PFSK-1 (cell line): ENCODE results near the gene PHACTR2.

ENCODE experiments used
- FOXP2 ChIP-seq: optimal IDR thresholded peaks from 2 replicates; pipeline ENCODE3; 2011; ENCODE audit warnings: borderline replicate concordance, control low read depth, inconsistent platforms; ENCODE audit not compliant: insufficient read depth; ENCODE audit errors: extremely low read length, extremely low read depth
- POLR2AphosphoS5 ChIP-seq: IDR thresholded peaks from 2 replicates; pipeline ENCODE4 v1.6.1; 2012; ENCODE audit warnings: low read depth, mild to moderate bottlenecking, control low read depth, low read length, moderate library complexity
- SIN3A ChIP-seq: IDR thresholded peaks from 2 replicates; pipeline ENCODE4 v1.6.1; 2012; ENCODE audit warnings: mild to moderate bottlenecking, low read length, moderate library complexity, borderline replicate concordance; ENCODE audit not compliant: insufficient read depth
- TAF1 ChIP-seq: IDR thresholded peaks from 2 replicates; pipeline ENCODE4 v1.6.1; 2012; ENCODE audit warnings: low read length, control low read depth, borderline replicate concordance; ENCODE audit not compliant: insufficient read depth
- TF ChIP-seq, protein P1 (sequence below), 2 experiments: IDR thresholded peaks; 2 replicates each; pipeline versions ENCODE4 v1.6.1 to v1.8.0; 2011 to 2012; ENCODE audit warnings: low read depth in 2 of 2, low read length in 2 of 2, control low read depth in 1 of 2, inconsistent platforms in 1 of 2, mild to moderate bottlenecking in 1 of 2, moderate library complexity in 1 of 2; ENCODE audit not compliant: insufficient read depth in 1 of 2

PHACTR2 gene

DNA sequence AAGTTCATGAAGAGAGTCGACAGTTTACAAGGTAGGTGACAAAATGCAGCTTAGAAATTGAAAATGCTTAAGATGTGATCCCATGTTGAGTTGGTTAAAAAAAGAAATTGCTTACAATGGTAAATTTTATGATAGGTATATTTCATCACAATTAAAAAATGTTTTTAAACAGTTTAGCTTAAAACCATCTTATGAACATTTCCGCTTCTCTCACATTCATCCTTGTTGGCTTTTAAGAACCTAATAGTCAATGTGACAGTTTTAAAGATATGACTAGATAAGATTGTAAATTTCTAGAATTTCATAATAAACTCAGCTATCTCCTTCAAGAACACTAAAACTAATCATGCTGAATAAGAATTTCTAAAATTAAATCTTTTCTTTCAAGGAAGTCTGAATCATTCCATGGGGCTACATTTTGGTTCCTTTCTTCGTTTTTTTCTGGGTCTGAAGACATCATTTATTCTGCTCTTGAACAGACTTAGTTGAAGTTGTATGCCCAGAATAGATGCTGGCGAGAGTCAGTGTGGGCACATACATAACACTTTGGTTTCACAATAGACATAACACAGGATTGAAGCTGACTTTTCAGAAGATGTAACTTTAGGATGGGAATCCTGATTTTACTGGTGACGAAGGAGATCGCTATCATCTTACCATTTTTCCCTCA is 129.5 kb downstream of the PHACTR2 start:
- no peak for TF ChIP-seq POLR2AphosphoS5
- TF ChIP-seq TAF1: no peak
- TF ChIP-seq SIN3A: no peak
- TF ChIP-seq, protein P1, sequence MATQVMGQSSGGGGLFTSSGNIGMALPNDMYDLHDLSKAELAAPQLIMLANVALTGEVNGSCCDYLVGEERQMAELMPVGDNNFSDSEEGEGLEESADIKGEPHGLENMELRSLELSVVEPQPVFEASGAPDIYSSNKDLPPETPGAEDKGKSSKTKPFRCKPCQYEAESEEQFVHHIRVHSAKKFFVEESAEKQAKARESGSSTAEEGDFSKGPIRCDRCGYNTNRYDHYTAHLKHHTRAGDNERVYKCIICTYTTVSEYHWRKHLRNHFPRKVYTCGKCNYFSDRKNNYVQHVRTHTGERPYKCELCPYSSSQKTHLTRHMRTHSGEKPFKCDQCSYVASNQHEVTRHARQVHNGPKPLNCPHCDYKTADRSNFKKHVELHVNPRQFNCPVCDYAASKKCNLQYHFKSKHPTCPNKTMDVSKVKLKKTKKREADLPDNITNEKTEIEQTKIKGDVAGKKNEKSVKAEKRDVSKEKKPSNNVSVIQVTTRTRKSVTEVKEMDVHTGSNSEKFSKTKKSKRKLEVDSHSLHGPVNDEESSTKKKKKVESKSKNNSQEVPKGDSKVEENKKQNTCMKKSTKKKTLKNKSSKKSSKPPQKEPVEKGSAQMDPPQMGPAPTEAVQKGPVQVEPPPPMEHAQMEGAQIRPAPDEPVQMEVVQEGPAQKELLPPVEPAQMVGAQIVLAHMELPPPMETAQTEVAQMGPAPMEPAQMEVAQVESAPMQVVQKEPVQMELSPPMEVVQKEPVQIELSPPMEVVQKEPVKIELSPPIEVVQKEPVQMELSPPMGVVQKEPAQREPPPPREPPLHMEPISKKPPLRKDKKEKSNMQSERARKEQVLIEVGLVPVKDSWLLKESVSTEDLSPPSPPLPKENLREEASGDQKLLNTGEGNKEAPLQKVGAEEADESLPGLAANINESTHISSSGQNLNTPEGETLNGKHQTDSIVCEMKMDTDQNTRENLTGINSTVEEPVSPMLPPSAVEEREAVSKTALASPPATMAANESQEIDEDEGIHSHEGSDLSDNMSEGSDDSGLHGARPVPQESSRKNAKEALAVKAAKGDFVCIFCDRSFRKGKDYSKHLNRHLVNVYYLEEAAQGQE (IDR thresholded peaks at IDR 0.05; ENCODE audit: insufficient read depth in 1 of 2, low read depth in 2 of 2, low read length in 2 of 2): no peak
- no peak for TF ChIP-seq FOXP2

DNA sequence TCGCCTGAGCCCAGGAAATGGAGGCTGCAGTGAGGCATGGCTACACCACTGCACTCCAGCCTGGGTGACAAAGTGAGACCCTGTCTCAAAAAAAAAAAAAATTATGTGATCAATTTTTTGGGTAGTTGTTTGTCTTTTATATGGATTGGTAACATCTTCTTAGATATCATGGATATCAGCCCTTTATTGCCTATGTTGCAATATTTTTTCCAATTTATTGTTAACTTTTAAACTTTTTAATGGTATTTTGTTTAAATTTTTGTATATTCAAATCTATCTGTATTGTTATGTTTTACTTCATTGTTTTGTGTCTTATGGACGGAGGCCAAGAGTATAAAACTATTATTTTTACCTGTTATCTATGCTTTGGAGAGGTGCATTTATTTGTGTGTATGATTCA is 133.0 kb downstream of the PHACTR2 start:
- TF ChIP-seq, protein P1 (IDR thresholded peaks at IDR 0.05; ENCODE audit: insufficient read depth in 1 of 2, low read depth in 2 of 2, low read length in 2 of 2): no peak
- TF ChIP-seq SIN3A (no peak), TAF1 (no peak), FOXP2 (no peak), POLR2AphosphoS5 (no peak)

DNA sequence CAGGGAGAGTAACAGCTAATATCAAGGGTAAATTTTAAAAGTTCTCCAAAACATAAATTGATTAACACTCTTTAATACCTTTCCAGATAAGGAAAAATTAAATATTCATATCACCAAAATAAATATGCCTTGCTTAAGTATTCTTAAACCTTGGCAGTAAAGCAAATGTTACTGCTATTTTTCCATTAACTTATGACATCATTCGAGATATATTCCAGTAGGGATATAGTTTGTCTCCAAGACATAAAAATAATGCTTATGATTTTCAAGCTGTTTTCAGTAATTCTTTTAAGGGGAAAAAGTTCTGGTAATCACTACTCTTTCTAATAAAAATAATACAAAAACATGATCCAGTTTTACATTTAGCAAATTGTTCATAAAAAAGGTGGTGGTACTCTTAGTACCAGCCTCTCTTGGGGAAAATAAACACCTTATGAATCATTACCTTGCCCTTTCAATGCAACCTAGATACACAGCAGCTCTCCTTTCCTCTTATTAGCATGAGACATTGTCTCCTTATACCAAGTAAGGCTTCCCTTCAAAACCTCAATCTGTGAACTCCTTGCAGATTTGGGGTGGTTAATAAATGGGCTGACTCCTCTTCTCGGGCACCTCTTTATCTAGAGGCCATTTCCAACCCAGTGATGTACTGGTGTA is 133.9 kb downstream of the PHACTR2 start:
- TF ChIP-seq, protein P1 (IDR thresholded peaks at IDR 0.05; ENCODE audit: insufficient read depth in 1 of 2, low read depth in 2 of 2, low read length in 2 of 2): no peak
- TF ChIP-seq TAF1: no peak
- no peak for TF ChIP-seq FOXP2
- no peak for TF ChIP-seq SIN3A
- TF ChIP-seq POLR2AphosphoS5: no peak

DNA sequence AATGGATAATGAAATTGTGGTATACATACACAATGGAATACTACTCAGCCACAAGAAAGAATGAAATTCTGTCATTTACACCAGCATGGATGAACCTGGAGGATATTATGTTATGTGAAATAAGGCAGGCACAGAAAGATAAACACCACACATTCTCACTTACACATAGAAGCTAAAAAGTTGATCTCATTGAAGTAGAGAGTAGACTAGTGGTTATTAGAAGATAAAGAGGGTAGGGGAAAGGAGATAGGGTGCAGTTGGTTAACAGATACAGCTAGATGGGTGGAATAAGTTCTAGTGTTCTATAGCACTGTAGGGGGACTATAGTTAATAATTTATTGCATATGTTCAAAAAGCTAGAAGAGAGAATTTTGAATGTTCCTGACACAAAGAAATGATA is 139.9 kb downstream of the PHACTR2 start:
- no peak for TF ChIP-seq SIN3A
- no peak for TF ChIP-seq TAF1
- TF ChIP-seq POLR2AphosphoS5: no peak
- TF ChIP-seq, protein P1 (IDR thresholded peaks at IDR 0.05; ENCODE audit: insufficient read depth in 1 of 2, low read depth in 2 of 2, low read length in 2 of 2): no peak
- no peak for TF ChIP-seq FOXP2

DNA sequence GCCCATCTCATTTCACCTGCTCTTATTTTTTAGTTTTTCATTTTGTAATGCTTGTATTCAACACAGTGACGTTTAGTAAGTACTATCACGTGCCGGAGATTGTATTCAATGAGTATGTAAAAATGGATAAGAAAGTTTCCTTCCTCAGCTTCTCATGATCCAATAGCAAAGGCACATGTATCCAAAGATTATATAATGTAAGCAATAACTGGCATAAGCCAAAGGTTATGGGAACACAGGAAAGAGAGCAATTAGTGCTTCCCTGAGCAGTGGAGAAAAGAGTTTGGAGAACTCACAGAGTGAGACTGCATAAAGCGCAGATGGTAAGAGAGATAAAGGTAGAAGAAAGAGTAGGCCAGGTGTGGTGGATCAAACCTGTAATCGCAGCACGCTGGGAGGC is 143.6 kb downstream of the PHACTR2 start:
- TF ChIP-seq SIN3A (no peak), TAF1 (no peak), FOXP2 (no peak), POLR2AphosphoS5 (no peak)
- TF ChIP-seq, protein P1 (IDR thresholded peaks at IDR 0.05; ENCODE audit: insufficient read depth in 1 of 2, low read depth in 2 of 2, low read length in 2 of 2): no peak
